HUES48 (cell line): ENCODE results near the gene SDK1.

Experiments used
- H3K27ac ChIP-seq: one replicate; pipeline ENCODE4 v1.7.0; 2013; ENCODE audit warnings: low read depth, low read length, inconsistent platforms
- H3K27me3 ChIP-seq: 2 replicates; pipeline ENCODE4 v1.6.1; 2013; ENCODE audit warnings: mild to moderate bottlenecking, low read length; ENCODE audit not compliant: control insufficient read depth, insufficient read depth
- H3K36me3 ChIP-seq: 2 replicates; pipeline ENCODE4 v1.6.1; 2013; ENCODE audit warnings: low read length; ENCODE audit not compliant: control insufficient read depth, insufficient read depth
- H3K4me1 ChIP-seq: 2 replicates; pipeline ENCODE4 v1.6.1; 2013; ENCODE audit warnings: mild to moderate bottlenecking, low read length; ENCODE audit not compliant: control insufficient read depth, insufficient read depth
- H3K4me3 ChIP-seq: 2 replicates; pipeline ENCODE4 v1.5.1; 2013; ENCODE audit warnings: mild to moderate bottlenecking, low read depth, low read length
- H3K9ac ChIP-seq: 2 replicates; pipeline ENCODE4 v1.6.1; 2013; ENCODE audit warnings: mild to moderate bottlenecking, low read depth, low read length, moderate library complexity
- H3K9me3 ChIP-seq: 2 replicates; pipeline ENCODE4 v1.6.1; 2013; ENCODE audit warnings: low read length; ENCODE audit not compliant: control insufficient read depth, insufficient read depth

SDK1 gene

GRCh38 chr7:3969286-3969685, 668.2 kb downstream of the SDK1 start:
- Histone ChIP-seq H3K4me1 (peaks cover 3% of the 10 kb centered on the region; the same call in 1 of the 2 replicates), H3K9me3 (no peaks in the 10 kb centered on the region), H3K27me3 (no peaks in the 10 kb centered on the region), H3K4me3 (no peak overlapping the region), H3K27ac (no peak overlapping the region), H3K36me3 (no peaks in the 10 kb centered on the region), H3K9ac (no peak overlapping the region)

GRCh38 chr7:3971323-3971722, 670.3 kb downstream of the SDK1 start:
- H3K27me3 ChIP-seq: no peaks in the 10 kb centered on the region
- no peaks in the 10 kb centered on the region for H3K36me3 ChIP-seq
- no peaks in the 10 kb centered on the region for H3K9me3 ChIP-seq
- no peak overlapping the region for H3K27ac ChIP-seq
- H3K4me3 ChIP-seq: no peak overlapping the region
- H3K4me1 ChIP-seq: peaks cover 3% of the 10 kb centered on the region; the same call in 1 of the 2 replicates
- H3K9ac ChIP-seq: no peak overlapping the region

- no peaks in the 10 kb centered on the region for H3K9me3 ChIP-seq
- H3K4me1 ChIP-seq: peaks cover 3% of the 10 kb centered on the region; the same call in 1 of the 2 replicates
- no peak overlapping the region for H3K27ac ChIP-seq
- no peaks in the 10 kb centered on the region for H3K27me3 ChIP-seq
- no peaks in the 10 kb centered on the region for H3K36me3 ChIP-seq
- H3K4me3 ChIP-seq: no peak overlapping the region
- H3K9ac ChIP-seq: no peak overlapping the region
These were observed 672.2 kb downstream of the SDK1 start for GRCh38 chr7:3973264-3973663.

- H3K36me3 ChIP-seq: no peaks in the 10 kb centered on the region
These were observed 673.3 kb downstream of the SDK1 start for GRCh38 chr7:3974329-3974728.

GRCh38 chr7:3975371-3975770, 674.3 kb downstream of the SDK1 start:
- no peak overlapping the region for H3K27ac ChIP-seq
- peaks cover 13% of the 10 kb centered on the region for H3K4me1 ChIP-seq
- H3K9me3 ChIP-seq: no peaks in the 10 kb centered on the region
- H3K9ac ChIP-seq: no peak overlapping the region
- H3K27me3 ChIP-seq: no peaks in the 10 kb centered on the region
- no peaks in the 10 kb centered on the region for H3K36me3 ChIP-seq
- no peak overlapping the region for H3K4me3 ChIP-seq

More at GRCh38 chr7:3974329-3974728, 673.3 kb downstream of the SDK1 start:
- H3K27ac ChIP-seq: no peak overlapping the region
- H3K4me1 ChIP-seq: peaks cover 3% of the 10 kb centered on the region; the same call in 1 of the 2 replicates
- no peaks in the 10 kb centered on the region for H3K27me3 ChIP-seq
- no peak overlapping the region for H3K4me3 ChIP-seq
- no peaks in the 10 kb centered on the region for H3K9me3 ChIP-seq
- H3K9ac ChIP-seq: no peak overlapping the region

- H3K4me1 ChIP-seq: peaks cover 20% of the 10 kb centered on the region
- no peak overlapping the region for H3K4me3 ChIP-seq
- H3K9me3 ChIP-seq: no peaks in the 10 kb centered on the region
- H3K27ac ChIP-seq: no peak overlapping the region
- no peak overlapping the region for H3K9ac ChIP-seq
- no peaks in the 10 kb centered on the region for H3K36me3 ChIP-seq
- no peaks in the 10 kb centered on the region for H3K27me3 ChIP-seq
These were observed 676.3 kb downstream of the SDK1 start for GRCh38 chr7:3977391-3977790.

GRCh38 chr7:3978839-3979238, 677.8 kb downstream of the SDK1 start:
- H3K9me3 ChIP-seq: no peaks in the 10 kb centered on the region
- H3K36me3 ChIP-seq: no peaks in the 10 kb centered on the region
- no peak overlapping the region for H3K4me3 ChIP-seq
- peaks cover 17% of the 10 kb centered on the region; the same call in 1 of the 2 replicates for H3K4me1 ChIP-seq
- H3K27ac ChIP-seq: no peak overlapping the region
- H3K27me3 ChIP-seq: no peaks in the 10 kb centered on the region
- no peak overlapping the region for H3K9ac ChIP-seq

- H3K27ac ChIP-seq: peak overlapping the region; percentile 43
- no peak overlapping the region for H3K4me3 ChIP-seq
- no peaks in the 10 kb centered on the region for H3K36me3 ChIP-seq
- no peak overlapping the region for H3K9ac ChIP-seq
- H3K4me1 ChIP-seq: peaks cover 17% of the 10 kb centered on the region; the same call in 1 of the 2 replicates
- H3K27me3 ChIP-seq: no peaks in the 10 kb centered on the region
- no peaks in the 10 kb centered on the region for H3K9me3 ChIP-seq
These were observed 678.7 kb downstream of the SDK1 start for GRCh38 chr7:3979611-3980299.

GRCh38 chr7:3980300-3980643, 679.2 kb downstream of the SDK1 start:
- Histone ChIP-seq H3K36me3 (no peaks in the 10 kb centered on the region), H3K4me3 (no peak overlapping the region), H3K27ac (peak overlapping the region; percentile 43), H3K4me1 (peaks cover 17% of the 10 kb centered on the region; the same call in 1 of the 2 replicates), H3K9ac (no peak overlapping the region), H3K27me3 (no peaks in the 10 kb centered on the region), H3K9me3 (no peaks in the 10 kb centered on the region)

GRCh38 chr7:3981281-3981680, 680.2 kb downstream of the SDK1 start:
- H3K4me1 ChIP-seq: peaks cover 17% of the 10 kb centered on the region; the same call in 1 of the 2 replicates
- no peaks in the 10 kb centered on the region for H3K36me3 ChIP-seq
- no peaks in the 10 kb centered on the region for H3K9me3 ChIP-seq
- H3K27me3 ChIP-seq: no peaks in the 10 kb centered on the region
- no peak overlapping the region for H3K9ac ChIP-seq
- H3K27ac ChIP-seq: no peak overlapping the region
- H3K4me3 ChIP-seq: no peak overlapping the region

GRCh38 chr7:3984456-3984855, 683.4 kb downstream of the SDK1 start:
- no peak overlapping the region for H3K9ac ChIP-seq
- no peaks in the 10 kb centered on the region for H3K27me3 ChIP-seq
- H3K4me3 ChIP-seq: no peak overlapping the region
- H3K36me3 ChIP-seq: no peaks in the 10 kb centered on the region
- H3K4me1 ChIP-seq: peaks cover 16% of the 10 kb centered on the region; the same call in 1 of the 2 replicates
- no peaks in the 10 kb centered on the region for H3K9me3 ChIP-seq
- H3K27ac ChIP-seq: no peak overlapping the region
